Activated CD8-positive, alpha-beta memory T cell treated with anti-CD3 and anti-CD28 coated beads, Interleukin-2, amount 10 ng/mL, durations not matched to agents 7 days and 5 days (primary cell): ENCODE data around the gene FNDC3B. TPM values are rescaled to one million over a fixed set of nuclear protein-coding genes. Genes with fewer than 3 reads are reported as not detected.

Experiments used
- ATAC-seq: fragments of 150-1000 bp; cut with Tn5 transposase; one replicate; pipeline ENCODE4 v1.10.0; 2021; ENCODE audit warnings: moderate library complexity
- CTCF ChIA-PET: fragments of 350-600 bp; sonication (Branson Sonifier 250); formaldehyde crosslinking; loops from one replicate; lab custom pipeline; 2021; ENCODE audit warnings: antibody characterized with exemption; lab: Charles Lee
- DNase-seq: peaks from one replicate; pipeline ENCODE4 v3.0.0-alpha.2; 2020
- H3K27ac Mint-ChIP-seq: one replicate; pipeline ENCODE4 v1.8.0; 2021; ENCODE audit warnings: mild to moderate bottlenecking, mixed read lengths
- H3K27me3 Mint-ChIP-seq: one replicate; pipeline ENCODE4 v1.8.0; 2021; ENCODE audit warnings: mixed read lengths
- H3K36me3 Mint-ChIP-seq: one replicate; pipeline ENCODE4 v1.8.0; 2021; ENCODE audit warnings: mild to moderate bottlenecking, mixed read lengths
- H3K4me1 Mint-ChIP-seq: one replicate; pipeline ENCODE4 v1.8.0; 2021; ENCODE audit warnings: mixed read lengths
- H3K4me3 Mint-ChIP-seq: one replicate; pipeline ENCODE4 v1.8.0; 2021; ENCODE audit warnings: mild to moderate bottlenecking, moderate library complexity, mixed read lengths
- H3K9me3 Mint-ChIP-seq: one replicate; pipeline ENCODE4 v1.8.0; 2022; ENCODE audit warnings: low read depth, mixed read lengths
- total RNA-seq, 2 experiments: library from RNA; stranded (reverse); gene quantifications; one replicate each; pipeline ENCODE4 v1.2.3, GENCODE V29; 2021

The FNDC3B gene
- total RNA-seq, 2 experiments from 2014 or later: 25.4 to 31.1 TPM

DNA sequence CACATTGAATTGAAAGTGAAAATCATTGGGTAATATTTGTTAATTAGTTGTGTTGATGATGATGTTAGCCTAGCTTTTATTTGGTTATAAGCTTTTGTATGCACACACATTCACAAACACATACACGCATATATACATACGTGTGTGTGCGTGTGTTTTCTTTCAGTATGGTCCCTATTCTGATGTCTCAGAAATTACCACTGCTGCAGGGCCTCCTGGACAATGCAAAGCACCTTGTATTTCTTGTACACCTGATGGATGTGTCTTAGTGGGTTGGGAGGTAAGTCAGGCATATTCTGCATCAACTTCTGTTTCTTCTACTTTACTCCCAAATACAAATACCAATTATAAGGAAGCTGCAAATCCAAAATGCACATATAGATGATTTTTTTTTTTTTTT, 306.8 kb downstream of the FNDC3B start:
- H3K4me1 Mint-ChIP-seq: peaks cover 3% of the 10 kb centered on the region
- H3K36me3 Mint-ChIP-seq: peaks cover 9% of the 10 kb centered on the region
- H3K9me3 Mint-ChIP-seq: no peaks in the 10 kb centered on the region
- CTCF ChIA-PET: interaction anchor here (1.1 kb wide), 1 partner anchor 14 kb away, joined by 3 read pairs; no protein-coding TSS in a partner anchor
- H3K27me3 Mint-ChIP-seq: no peaks in the 10 kb centered on the region
- no peak overlapping the region for H3K4me3 Mint-ChIP-seq
- H3K27ac Mint-ChIP-seq: no peak overlapping the region
- ATAC-seq (no peak), DNase-seq (no peak)

DNA sequence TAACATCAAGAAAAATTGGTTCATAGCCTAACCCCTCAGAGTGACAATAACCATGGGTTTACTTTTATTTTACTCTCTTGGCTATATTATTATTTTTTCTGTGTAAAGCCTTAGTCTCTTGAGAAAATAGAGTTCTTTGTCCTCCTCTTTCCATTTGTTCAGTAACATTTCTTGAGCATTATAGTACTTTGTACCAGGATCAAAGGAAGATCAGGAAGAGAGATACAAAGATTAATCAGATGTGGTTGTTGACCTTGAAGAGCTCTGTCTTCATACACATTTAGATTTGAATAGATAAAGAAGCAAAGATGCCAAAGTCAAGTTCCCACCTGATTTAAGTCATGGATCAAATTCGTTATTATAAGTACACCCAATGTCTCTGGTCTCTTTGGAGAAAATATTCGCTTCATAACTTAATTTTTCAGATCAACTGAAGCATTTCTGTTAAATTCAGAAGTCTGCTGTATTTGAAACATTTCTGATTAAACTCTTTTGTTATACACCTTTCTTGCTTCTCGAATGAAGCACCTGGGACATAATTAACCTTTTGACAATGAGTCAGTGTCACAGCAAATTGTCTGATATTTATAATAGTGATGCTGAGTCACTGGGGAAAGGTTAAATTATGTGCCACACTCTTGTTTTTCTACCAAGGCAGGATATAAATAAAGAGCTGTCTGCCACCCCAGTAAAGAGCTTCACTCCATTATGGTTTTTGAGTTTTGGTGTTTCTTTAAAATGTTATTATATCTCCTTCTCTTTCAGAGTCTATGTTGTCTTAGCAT, 308.7 kb downstream of the FNDC3B start:
- Mint-ChIP-seq H3K4me1 (peaks cover 5% of the 10 kb centered on the region), H3K27ac (no peak overlapping the region), H3K9me3 (no peaks in the 10 kb centered on the region), H3K27me3 (no peaks in the 10 kb centered on the region), H3K36me3 (peaks cover 16% of the 10 kb centered on the region), H3K4me3 (no peak overlapping the region)
- ATAC-seq (no peak), DNase-seq (no peak)
- CTCF ChIA-PET: interaction anchor here (1.7 kb wide), 1 partner anchor 16 kb away, joined by 7 read pairs; no protein-coding TSS in a partner anchor

DNA sequence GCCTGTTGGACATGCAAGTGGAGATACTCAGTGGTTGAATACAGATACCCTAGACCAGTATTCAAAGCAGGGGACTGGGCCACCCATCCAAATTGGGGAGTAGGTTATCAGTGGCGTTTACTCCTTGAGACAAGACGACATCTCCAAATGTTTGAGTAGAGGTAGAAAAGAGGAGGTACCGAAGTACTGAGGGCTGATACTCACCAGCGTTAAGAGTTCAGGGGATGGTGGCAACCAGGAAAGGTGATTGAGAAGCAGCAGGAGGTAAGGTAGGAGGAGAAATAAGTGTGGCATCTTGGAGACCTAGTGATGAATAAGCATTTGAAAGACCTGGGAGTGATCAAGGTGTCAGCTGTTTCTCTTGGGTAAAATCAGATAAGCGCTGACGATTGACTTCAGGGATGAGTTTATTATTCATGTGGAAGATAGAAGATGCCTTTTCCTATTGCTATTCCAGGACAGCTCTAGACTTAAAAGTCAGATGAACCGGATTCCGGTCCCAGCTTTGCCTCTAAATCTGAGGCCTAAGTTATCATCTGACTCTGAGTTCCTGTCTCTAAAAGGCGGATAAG, 312.6 kb downstream of the FNDC3B start:
- Mint-ChIP-seq H3K4me3 (no peak overlapping the region), H3K36me3 (peaks cover 17% of the 10 kb centered on the region), H3K9me3 (no peaks in the 10 kb centered on the region), H3K27me3 (no peaks in the 10 kb centered on the region), H3K4me1 (peaks cover 5% of the 10 kb centered on the region), H3K27ac (no peak overlapping the region)
- DNase-seq: no peak
- CTCF ChIA-PET: interaction anchor here (1.0 to 2.9 kb wide), 3 partner anchors 11 to 19 kb away, joined by 3 to 11 read pairs (median 10); no protein-coding TSS in a partner anchor
- no peak for ATAC-seq

GRCh38 chr3:172352786-172353185, 313.4 kb downstream of the FNDC3B start:
- ATAC-seq: no peak
- H3K4me1 Mint-ChIP-seq: peaks cover 5% of the 10 kb centered on the region
- no peaks in the 10 kb centered on the region for H3K27me3 Mint-ChIP-seq
- no peak overlapping the region for H3K27ac Mint-ChIP-seq
- H3K36me3 Mint-ChIP-seq: peaks cover 13% of the 10 kb centered on the region
- no peak overlapping the region for H3K4me3 Mint-ChIP-seq
- CTCF ChIA-PET: no interaction called here
- no peaks in the 10 kb centered on the region for H3K9me3 Mint-ChIP-seq
- DNase-seq: no peak

DNA sequence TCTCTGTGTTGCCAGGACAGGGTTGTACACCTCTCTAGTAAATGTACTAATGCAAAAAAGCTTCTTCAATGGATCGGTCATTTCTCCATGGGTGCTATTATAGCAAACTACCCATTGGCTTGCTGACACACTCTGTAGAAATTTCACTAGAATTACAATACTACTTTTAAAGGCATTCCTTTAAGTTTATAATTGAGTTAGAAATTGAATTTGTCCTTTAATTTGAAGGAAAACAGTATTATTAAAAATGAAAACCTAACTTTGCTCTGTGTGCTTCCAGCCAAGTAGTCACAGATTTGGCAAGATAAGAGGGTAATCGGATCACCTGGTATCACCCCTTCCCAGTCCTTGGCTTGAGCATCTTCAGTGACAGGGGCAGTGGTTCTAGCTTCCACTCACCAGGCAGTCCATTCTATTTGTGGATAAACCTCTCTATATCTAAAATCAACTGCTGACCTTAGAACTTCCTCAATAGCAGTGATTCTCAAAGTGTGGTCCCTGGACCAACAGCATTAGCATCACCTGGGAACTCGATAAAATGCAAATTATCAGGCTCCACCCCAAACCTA, 315.6 kb downstream of the FNDC3B start:
- DNase-seq (no peak), ATAC-seq (no peak)
- peaks cover 5% of the 10 kb centered on the region for H3K4me1 Mint-ChIP-seq
- no peak overlapping the region for H3K27ac Mint-ChIP-seq
- H3K36me3 Mint-ChIP-seq: peaks cover 11% of the 10 kb centered on the region
- CTCF ChIA-PET: no interaction called here
- H3K4me3 Mint-ChIP-seq: no peak overlapping the region
- H3K9me3 Mint-ChIP-seq: no peaks in the 10 kb centered on the region
- H3K27me3 Mint-ChIP-seq: no peaks in the 10 kb centered on the region

DNA sequence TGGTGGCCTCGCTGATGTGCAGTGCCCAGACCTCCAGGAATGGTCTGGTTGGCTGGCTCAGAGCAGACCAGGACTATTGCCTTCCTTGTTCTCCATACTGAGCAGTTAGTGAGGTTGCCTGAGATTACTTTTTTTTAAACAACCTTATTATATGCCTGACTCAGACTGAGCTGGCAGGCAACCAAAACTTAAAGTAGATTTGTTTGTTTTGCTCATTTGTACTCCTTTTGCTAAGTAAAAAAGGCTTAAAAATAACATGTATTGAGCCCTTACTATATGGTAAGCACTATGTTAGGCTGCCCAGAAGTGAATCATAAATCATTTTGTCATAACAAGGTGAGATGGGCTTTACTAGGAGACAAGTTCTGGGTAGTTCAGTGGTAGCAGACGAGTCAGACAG, 316.5 kb downstream of the FNDC3B start:
- H3K27me3 Mint-ChIP-seq: no peaks in the 10 kb centered on the region
- no peaks in the 10 kb centered on the region for H3K9me3 Mint-ChIP-seq
- no peak overlapping the region for H3K4me3 Mint-ChIP-seq
- no peak overlapping the region for H3K27ac Mint-ChIP-seq
- CTCF ChIA-PET: no interaction called here
- peaks cover 5% of the 10 kb centered on the region for H3K4me1 Mint-ChIP-seq
- ATAC-seq (no peak), DNase-seq (no peak)
- peaks cover 11% of the 10 kb centered on the region for H3K36me3 Mint-ChIP-seq

DNA sequence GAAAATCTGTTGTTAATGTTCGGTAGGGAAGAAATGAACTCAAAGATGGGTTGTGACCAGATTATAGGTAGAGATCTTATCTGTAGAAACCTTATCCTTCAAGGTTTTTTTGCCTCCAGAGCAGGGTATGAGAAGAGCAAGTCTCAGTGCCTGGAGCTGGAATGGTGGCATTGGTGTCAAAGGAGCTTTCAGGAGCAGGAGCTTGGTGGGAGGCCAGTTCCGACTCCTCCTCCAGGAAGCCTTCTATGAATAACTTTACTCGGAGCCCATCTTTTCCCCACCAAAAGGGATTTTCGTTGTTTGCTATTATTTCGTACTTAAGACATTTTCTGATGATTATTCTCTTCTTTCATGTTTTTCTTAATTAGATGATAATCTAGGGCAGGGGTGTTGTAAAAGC, 317.0 kb downstream of the FNDC3B start:
- Mint-ChIP-seq H3K4me1 (no peaks in the 10 kb centered on the region), H3K4me3 (no peak overlapping the region), H3K36me3 (peaks cover 15% of the 10 kb centered on the region), H3K27me3 (no peaks in the 10 kb centered on the region), H3K9me3 (no peaks in the 10 kb centered on the region), H3K27ac (no peak overlapping the region)
- DNase-seq (no peak), ATAC-seq (no peak)
- CTCF ChIA-PET: interaction anchor here (0.6 kb wide), 1 partner anchor 22 kb away, joined by 3 read pairs; no protein-coding TSS in a partner anchor

GRCh38 chr3:172357850-172358754, 318.7 kb downstream of the FNDC3B start:
- Mint-ChIP-seq H3K27ac (no peak overlapping the region), H3K4me3 (no peak overlapping the region), H3K36me3 (peaks cover 13% of the 10 kb centered on the region), H3K27me3 (no peaks in the 10 kb centered on the region), H3K9me3 (no peaks in the 10 kb centered on the region), H3K4me1 (no peaks in the 10 kb centered on the region)
- CTCF ChIA-PET: interaction anchor here (1.5 to 1.7 kb wide), 2 partner anchors 13 to 25 kb away, joined by 3 to 6 read pairs; no protein-coding TSS in a partner anchor
- DNase-seq (no peak), ATAC-seq (no peak)

DNA sequence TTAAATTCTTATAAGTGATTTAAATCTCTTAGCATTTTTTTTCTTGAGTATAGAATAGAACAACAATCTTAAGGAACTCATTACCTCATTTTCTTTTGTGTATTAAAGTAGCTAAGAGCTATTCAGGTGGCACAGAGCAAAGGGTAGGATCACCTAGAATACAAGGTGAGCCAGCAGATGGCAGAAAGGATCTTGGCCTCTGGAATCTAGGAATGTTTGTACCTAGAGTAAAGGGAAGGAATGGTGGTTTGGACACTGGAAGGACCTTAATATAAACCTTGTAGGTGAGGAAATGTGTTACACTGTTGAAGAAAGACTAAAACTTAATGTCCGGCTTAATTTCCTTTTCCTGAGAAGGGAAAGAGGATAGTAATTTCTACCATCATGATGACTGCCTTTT, 319.9 kb downstream of the FNDC3B start:
- DNase-seq: no peak
- ATAC-seq: no peak
- no peak overlapping the region for H3K27ac Mint-ChIP-seq
- peaks cover 15% of the 10 kb centered on the region for H3K36me3 Mint-ChIP-seq
- H3K4me3 Mint-ChIP-seq: no peak overlapping the region
- H3K9me3 Mint-ChIP-seq: no peaks in the 10 kb centered on the region
- H3K4me1 Mint-ChIP-seq: no peaks in the 10 kb centered on the region
- CTCF ChIA-PET: interaction anchor here (1.5 kb wide), 1 partner anchor 12 kb away, joined by 3 read pairs; no protein-coding TSS in a partner anchor
- H3K27me3 Mint-ChIP-seq: no peaks in the 10 kb centered on the region

GRCh38 chr3:172359996-172360395, 320.6 kb downstream of the FNDC3B start:
- no peaks in the 10 kb centered on the region for H3K4me1 Mint-ChIP-seq
- H3K9me3 Mint-ChIP-seq: no peaks in the 10 kb centered on the region
- CTCF ChIA-PET: interaction anchor here (0.6 kb wide), 1 partner anchor 344 kb away, joined by 3 read pairs; no protein-coding TSS in a partner anchor
- peaks cover 15% of the 10 kb centered on the region for H3K36me3 Mint-ChIP-seq
- no peak for DNase-seq
- H3K4me3 Mint-ChIP-seq: no peak overlapping the region
- no peak overlapping the region for H3K27ac Mint-ChIP-seq
- ATAC-seq: no peak
- no peaks in the 10 kb centered on the region for H3K27me3 Mint-ChIP-seq

DNA sequence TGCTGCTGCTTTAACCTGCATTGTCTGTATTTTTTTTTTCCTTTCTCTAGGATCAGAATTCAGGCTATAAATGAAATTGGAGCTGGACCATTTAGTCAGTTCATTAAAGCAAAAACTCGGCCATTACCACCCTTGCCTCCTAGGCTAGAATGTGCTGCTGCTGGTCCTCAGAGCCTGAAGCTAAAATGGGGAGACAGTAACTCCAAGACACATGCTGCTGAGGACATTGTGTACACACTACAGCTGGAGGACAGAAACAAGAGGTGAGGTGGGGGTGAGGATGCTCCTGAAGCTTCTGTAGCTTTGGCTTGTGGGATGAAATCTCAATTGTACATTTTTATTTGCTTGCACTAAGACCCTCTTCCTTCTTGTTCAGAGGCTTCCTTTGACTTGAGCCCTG, 323.2 kb downstream of the FNDC3B start:
- no peaks in the 10 kb centered on the region for H3K27me3 Mint-ChIP-seq
- no peak overlapping the region for H3K27ac Mint-ChIP-seq
- H3K4me3 Mint-ChIP-seq: no peak overlapping the region
- CTCF ChIA-PET: interaction anchor here (0.6 to 1.4 kb wide), 3 partner anchors 32 to 344 kb away, joined by 3 read pairs; no protein-coding TSS in a partner anchor
- no peak for DNase-seq
- no peaks in the 10 kb centered on the region for H3K4me1 Mint-ChIP-seq
- H3K9me3 Mint-ChIP-seq: no peaks in the 10 kb centered on the region
- H3K36me3 Mint-ChIP-seq: peaks cover 15% of the 10 kb centered on the region
- ATAC-seq: no peak

DNA sequence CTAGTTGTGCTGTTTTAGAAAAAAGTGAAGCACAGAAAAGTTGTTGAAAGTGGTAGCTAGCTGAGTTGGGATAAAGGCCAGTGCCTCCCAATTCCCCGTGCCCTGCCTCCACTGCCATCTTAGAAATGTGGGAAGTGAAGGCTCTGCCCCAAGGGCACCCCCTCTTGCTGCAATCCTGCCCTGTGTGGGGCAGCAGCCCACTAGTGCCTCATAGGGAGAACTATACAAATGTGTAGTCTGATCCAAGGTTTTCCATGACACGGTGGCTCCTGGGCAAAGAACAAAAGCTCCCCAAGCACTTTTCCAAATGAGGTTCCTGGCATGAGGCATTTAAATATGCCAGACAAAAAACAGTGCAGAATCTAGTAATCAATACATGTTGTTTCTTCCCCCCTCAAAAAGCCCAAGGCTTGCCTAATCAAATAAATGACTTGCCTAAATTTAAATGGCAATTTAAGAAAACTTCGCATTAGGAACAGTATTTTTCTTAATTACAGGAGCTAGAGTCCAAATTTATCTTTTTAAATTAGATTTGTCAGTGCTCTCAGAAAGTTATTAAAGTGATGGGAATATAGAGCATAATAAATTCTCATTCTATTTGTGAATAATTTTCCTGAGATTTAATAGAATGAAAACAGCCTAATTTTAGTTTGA, 325.1 kb downstream of the FNDC3B start:
- no peaks in the 10 kb centered on the region for H3K4me1 Mint-ChIP-seq
- DNase-seq: no peak
- no peaks in the 10 kb centered on the region for H3K27me3 Mint-ChIP-seq
- no peak for ATAC-seq
- H3K9me3 Mint-ChIP-seq: no peaks in the 10 kb centered on the region
- no peak overlapping the region for H3K27ac Mint-ChIP-seq
- H3K4me3 Mint-ChIP-seq: no peak overlapping the region
- CTCF ChIA-PET: interaction anchor here (0.7 to 1.6 kb wide), 3 partner anchors 23 to 1000 kb away, joined by 3 to 4 read pairs (median 3); no protein-coding TSS in a partner anchor
- peaks cover 15% of the 10 kb centered on the region for H3K36me3 Mint-ChIP-seq
